NCI-H2171 treated with DMSO at 0.1 percent for 48 hours (cell line): ENCODE measurements around the gene NUP93.
"Not testable (repeated sequence)": the region's sequence is repeated elsewhere in the genome, so short reads cannot be mapped to it uniquely, and the experiment has no call there.

Source experiments
- DNase-seq: peaks from one replicate; lab custom pipeline; 2025; lab: John Stamatoyannopoulos, UW

The NUP93 gene

DNA sequence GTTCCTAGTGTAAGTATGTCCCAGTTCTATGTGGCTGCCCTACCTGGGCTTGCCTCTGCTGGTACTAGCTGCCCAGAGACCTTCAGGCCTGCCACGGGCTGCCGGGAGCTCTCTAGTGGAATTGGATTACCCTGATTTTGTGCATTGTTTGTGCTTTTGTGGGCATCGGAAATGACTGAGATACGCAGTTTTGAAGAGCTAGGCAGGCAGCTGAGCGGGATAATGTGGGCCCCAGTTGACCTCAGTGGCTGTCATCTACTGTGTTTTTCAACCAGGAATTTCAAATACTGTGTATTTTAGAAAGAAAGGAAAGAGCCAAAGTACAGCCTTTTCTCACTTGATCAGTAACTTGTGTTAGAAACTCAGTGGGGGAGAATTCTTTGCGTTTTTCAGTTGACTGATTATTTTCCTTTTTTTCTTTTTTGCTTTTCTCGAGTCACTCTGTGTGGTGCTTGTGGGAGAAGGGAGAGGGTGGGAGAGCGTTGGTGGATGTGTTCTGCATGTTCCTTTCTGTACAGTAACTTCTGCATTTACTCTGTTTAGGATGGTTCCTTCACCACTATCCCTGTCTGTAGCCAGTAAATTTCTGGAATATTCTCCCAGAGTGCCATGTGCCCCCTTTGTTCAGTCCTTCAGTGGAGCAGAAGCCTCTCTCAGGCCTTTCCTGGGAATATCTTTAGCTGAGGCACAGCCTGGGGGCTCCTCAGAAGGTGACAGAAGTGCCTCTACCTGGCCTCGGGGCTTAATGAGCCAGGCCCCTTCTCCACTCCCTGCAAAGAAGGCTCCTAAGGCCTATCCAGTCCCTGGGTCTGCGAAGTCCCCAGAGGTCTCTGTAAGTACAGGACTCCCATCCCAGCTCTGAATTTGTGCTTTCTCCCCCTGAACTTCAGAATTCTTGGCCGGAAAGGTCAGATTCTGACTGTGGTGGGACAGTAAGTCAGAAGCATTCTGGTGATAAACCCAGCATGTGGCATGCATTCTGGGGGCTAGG lies 120.1 kb downstream of the NUP93 start:
- no peak for DNase-seq

DNA sequence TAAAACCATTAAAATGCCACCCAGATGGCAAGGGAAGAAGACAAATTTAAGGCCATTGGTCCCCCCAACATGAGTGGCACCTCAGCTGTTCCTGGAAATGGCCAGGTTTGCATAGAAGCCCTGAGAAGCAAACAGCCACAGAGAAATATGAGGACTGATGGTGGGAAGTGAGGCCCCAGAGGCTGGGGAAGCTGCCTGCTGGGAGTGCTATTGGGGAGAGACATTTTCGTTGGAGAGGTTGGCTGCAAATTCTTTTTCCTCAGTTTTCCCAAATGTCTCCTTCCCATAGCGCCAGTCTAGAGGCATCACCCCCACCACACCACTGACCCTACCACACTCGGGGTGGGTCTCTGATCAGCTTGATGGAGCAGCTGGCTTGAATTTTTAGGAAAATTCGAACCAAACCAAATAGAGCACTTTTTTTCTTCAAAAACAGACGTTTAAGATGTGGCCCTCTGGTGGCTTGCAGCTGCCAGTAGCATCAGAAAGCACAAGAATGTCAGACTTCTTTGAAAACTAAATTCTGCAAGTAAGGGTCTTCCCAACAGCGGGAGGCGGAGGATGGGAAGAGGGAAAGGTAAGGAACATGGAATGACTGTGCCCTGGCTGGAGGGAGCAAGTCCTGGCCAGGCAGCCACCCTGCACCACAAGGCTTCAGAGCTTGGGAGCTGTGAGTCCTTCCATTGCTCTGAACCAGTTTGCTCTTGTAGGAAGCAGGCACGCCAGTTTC lies 121.9 kb downstream of the NUP93 start:
- DNase-seq, result no peak

DNA sequence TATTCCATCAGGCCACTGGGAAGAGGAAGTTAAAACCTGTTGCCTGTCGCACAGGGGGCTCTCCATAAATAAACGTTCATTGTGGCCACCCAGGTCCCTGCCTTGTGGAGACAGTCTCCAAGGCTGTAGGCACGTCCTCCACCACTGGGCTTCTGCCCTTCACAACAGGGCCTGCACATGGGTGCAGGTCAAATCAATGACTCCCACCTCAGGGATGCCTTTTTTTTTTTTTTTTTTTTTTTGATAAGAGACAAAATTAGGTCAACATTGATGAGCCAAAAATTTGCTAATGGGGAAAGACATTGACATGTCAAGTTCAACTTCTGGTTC lies 122.4 kb downstream of the NUP93 start:
- no peak for DNase-seq

DNA sequence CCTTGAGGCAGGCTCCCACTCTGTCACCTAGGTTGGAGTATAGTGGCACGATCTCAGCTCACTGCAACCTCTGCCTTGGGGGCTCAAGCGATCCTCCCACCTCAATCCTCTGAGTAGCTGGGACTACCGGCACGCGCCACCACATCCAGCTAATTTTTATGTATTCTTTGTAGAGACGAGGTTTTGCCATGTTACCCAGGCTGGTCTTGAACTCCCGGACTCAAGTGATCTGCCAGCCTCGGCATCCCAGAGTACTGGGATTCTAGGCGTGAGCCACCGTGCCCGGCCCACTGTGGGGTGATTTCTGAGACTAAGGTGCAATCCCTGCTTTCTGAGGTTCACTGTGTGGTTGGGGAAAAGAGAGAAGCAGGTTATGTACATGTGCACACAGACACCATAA lies 123.0 kb downstream of the NUP93 start:
- no peak for DNase-seq

DNA sequence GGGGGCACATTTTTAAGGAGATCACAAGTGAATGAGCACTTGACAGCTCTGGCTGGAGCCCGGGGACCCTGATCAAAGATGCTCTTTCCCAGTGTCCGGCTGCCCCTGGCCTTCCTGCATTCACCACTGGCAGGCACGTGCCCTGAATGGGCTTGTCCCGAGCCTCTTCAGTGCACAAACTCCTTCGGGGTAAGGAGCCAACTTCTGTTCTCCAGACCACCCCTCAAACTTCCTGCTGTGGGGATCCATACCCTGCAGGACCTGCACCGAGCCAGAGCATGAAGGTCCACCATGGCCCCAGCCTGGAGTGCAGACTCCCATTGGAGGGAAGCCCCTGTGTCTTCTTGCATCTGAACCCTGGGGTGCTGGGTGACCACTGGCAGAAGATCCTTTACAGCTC lies 125.3 kb downstream of the NUP93 start:
- no peak for DNase-seq

DNA sequence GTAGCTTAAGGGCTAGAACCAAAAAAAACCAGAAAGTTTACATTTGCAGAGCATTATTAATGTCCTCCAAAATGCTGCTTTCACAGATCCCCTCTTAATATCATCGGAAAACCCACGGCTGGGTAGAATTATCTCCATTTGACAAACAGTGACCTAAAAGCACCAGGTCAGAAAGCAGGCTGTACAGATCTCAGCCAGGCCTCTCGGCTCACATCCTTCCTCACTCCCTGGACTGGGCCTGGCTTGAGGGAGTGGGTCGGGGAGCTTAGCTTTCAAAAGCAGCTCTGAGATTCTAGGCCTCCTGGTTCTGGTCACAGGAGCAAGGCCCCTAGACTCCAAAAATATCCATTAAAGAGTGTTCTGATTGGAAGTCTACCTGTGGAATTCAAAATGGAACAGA lies 126.0 kb downstream of the NUP93 start:
- no peak for DNase-seq

DNA sequence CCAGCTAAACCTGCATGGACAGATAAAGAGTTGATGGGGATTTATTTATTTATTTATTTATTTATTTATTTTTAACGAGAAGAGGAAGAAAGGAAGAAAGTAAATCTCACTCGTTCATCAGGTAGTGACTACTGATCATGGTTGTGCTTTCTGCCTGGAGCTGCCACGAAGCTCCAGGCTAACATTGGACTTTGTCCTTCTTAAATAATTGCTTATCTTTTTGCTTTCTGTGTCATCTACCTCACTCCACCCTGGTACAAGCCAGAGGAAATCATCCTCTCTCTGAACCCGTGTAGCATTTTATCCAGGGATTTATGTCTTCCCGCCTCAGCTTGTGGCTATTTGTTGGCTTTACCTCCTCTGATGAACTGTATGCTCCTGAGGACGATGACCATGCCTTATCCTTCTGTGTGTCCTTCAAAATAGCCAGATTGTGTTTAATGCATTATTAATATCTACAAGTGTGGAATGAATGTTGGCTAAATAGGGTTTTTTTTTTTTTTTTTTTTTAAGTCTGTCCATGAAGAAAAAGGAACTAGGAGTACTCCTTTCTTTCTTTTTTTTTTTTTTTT lies 127.0 kb downstream of the NUP93 start:
- no peak for DNase-seq

DNA sequence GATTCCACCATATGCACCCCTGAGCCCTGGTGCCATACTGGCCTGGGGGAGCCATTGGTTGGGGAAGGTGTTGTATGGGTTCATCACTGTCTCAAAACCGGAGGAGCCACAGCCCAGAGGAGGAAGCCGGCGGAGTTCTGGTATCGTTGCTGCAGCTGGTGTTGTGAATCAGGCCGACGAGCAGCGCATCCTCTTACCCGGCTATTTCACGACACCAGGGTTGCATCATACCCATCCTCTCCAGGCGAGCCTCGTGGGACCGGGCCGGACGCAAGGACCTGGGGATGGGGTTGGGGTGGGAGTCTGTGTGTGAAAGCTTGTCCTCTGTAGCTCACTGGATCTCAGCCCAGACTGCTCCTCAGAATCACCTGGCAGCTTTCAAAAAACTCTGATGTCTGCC lies 128.4 kb downstream of the NUP93 start:
- no peak for DNase-seq

DNA sequence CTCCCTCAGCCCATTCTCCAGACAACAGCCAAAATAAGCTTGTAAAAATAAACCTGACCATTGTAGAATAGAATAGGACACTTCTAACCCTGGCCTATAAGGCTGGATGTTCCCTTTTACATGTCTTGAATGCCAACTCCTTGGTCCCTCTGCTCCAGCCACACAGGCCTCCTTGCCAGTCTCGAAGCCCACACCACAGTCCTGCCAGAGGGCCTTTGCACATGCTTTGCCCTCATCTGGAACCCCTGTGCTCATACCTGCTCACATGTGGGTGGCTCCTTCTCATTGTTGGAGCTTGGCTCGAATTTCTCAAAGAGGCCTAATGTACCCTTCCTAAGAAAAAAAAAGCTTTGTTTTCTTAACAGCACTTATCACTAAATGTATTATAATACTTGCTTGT lies 129.7 kb downstream of the NUP93 start:
- no peak for DNase-seq

DNA sequence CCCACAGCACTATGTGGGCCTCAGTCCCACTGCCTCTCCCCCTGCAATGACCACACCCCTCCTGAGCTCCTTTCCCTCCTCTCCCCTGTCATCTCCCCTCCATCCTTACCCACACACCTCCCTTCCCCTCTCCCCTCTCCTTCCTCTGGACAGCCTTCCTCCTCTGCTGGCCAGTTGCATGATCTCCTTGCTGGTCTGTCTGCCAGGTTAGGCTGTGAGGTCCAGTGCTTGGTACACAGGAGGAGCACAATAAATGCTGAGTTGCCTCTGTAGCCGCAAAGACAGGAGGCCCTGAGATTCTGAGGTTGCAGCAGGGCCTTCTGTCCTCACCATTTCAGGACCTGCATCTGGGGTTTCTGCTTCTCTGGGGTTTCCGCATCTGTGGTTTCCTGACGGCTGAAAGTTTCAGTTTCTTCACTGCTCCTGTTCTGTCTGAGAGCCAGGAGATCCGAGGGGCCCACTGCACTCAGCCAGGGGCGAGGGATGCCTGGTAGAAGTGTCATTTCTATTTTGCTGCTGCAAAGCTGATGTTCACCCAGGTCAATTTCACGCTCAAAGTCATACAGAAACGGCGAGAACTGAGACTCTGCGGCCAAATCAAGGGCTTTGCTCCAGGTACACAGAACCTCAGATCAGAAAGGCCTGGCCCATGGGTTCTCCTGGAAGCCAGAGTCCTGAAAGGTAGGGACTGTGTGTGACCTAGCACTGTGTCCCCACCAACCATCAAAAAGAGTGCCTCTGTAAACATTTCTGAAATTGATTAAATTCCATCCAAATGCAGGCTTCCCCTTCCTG lies 130.5 kb downstream of the NUP93 start:
- no peak for DNase-seq

DNA sequence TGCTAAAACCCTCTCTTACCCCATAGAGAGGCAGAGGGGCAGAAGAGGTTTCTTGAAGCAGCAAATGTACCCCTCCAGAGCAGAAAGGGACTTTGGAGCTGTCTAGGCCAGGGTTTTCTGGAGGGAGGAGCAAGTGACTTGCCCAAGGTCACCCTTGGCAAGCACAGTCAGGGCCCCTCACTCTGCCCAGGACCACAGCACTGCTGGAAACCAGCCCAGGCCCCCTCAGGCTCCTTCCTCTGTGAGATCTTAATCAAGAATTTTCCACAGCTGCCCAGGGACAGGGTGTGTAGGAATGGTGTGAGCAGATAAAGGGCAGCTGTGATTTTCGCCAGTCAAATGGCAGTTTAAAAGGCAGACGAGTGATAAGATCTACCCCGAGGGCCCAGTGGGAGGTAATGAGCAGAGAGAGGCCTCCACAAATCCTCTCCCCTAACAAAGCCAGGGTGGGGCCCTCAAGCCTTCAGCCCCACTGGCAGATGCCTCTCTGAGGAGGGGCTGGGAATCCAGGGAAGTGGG lies 131.2 kb downstream of the NUP93 start:
- no peak for DNase-seq

DNA sequence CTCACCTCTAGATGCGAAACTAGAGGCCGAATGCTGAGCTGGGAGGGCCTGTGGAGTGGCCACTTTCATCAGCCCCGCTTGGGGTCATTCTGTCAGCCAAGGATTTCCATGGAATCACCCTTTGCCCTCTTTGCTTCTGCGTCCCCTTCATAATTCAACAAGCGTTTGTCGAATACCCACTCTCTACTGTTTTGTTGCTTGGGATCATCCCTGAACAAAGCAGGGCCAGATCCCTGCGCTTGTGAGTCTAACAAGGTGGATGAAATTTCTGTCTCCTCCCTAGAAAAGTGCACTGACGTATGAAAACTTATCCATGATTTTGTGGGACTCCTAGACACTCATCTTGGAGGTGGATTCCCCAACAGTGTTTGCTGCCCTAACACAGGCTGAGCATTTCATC lies 131.8 kb downstream of the NUP93 start:
- DNase-seq, result no peak

DNA sequence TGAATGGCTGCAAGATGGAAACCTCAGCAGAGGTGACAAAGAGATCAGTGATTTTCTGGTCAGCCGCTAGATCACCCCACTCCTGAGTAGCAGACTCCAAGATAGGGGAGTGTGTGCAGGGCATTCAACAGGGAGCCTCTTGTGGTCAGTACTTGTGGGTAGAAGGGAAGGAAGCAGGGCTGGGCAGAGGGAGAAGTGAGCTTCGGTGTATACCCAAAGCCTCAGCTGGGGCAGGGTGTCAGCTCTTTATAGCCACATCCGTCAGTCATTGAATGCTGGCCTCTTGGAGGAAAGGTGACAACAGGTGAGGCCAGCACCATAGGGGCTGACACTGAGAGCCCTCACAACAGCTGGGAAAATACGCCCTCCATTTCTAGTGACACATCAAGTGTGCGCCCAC lies 132.8 kb downstream of the NUP93 start:
- no peak for DNase-seq

DNA sequence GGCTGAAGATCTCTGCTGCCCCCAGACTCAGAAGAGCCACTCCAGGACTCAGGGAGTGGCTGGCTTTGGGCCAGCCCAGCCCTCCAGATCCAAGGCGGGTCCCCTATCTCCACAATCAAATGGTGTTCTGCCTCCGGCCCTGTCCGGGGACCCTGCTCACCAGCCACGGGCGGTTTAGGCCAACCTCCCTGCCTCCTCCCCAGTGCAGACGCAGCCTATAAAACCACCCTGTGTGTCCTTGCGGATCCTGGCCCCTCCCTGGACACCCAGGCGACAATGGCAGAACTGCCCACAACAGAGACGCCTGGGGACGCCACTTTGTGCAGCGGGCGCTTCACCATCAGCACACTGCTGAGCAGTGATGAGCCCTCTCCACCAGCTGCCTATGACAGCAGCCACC lies 135.0 kb downstream of the NUP93 start, which contains the start of gene SLC12A3:
Gene SLC12A3 (plus strand): TSS at position 248 of the 400 bp plus-strand sequence. CDS start 29 bp downstream, at position 277.
- DNase-seq, result no peak

DNA sequence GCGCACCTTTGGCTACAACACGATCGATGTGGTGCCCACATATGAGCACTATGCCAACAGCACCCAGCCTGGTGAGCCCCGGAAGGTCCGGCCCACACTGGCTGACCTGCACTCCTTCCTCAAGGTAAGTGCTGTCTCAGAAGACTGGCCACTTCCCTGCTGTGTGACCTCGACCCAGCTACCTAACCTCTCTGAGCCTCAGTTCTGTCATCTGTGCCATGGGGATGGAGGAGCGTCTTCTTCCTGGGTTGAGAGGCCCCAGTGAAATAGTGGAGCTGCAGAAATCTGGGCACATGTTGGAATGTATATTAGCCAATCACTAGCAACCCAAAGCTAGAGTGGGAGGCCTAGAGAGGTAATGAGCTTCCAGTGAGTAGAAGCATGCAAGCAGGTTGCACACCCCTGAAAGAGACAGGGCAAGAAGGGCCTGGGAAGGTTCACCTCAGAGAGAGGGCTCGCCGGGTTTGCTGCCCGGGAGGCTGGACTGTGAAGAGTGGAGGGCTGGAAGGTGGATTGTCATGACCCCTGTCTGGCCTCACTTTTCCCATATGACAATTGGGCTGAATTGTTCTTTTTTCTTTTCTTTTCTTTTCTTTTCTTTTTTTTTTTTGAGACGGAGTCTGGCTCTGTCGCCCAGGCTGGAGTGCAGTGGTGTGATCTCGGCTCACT lies 135.6 kb downstream of the NUP93 start:
- no peak for DNase-seq

DNA sequence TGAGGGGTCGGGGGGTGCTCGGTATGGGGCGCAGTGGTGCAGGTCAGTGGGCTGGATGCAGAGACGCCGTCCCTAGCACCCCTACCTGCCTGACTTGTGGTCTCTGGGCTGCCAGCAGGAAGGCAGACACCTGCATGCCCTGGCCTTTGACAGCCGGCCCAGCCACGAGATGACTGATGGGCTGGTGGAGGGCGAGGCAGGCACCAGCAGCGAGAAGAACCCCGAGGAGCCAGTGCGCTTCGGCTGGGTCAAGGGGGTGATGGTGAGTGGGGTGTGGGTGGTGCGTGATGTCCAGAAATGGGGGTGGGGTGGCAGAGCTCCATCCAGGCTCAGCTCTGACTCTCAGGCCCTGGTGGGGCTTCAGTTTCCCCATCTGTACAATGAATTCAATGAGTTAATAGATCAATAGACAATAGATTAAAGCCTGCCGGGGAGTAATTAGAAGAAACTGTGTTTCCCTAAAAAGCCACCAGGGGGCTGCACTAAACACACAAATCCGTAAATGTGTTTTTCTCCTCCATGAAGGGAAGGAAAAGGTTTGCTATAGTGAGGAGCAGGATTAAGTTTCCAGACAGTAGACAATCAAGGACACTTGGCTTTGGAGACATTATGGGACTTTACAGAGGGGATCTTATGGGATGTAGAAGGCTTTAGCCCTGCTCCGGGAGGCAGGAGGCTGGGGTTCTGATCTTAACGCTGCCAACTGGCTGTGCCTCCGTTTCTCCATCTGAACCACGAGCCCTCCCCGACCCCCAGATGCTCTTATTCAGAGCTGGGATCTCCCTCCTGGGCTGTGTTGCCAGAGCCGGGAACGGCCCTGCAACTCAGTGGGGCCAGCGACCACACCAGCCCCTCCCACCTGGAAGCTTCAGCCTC lies 137.3 kb downstream of the NUP93 start:
- DNase-seq, result peak; percentile 58

DNA sequence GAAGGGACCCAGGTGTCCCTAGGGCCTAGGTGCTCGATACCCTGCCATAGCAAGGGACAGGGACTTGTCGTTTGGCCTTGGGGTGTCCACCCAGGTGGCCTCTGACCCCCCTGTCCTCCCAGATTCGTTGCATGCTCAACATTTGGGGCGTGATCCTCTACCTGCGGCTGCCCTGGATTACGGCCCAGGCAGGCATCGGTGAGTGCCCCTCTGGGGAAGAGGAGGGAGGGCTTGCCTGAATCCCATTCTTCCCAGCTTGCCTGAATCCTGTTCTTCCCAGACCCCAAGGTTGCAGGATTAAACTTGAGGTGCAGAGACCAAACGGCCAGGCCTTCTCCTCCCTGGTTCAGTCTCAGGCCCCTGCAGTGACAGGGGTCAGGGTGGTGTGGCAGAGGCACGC lies 138.2 kb downstream of the NUP93 start:
- DNase-seq, result no peak

DNA sequence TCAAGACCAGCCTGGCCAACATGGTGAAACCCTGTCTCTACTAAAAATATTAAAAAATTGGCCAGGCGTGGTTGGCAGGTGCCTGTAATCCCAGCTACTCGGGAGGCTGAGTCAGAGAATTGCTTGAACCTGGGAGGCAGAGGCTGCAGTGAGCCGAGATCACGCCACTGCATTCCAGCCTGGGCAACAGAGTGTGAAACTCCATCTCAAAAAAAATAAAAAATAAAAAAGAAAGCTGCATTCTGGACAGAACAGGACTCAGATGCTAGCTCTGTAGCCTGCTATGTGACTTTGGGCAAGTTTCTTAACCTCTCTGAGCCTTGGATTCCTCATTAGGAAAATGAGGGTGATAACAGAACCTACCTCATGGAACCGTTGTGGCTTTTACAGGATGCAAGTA lies 138.8 kb downstream of the NUP93 start:
- not testable (repeated sequence) for DNase-seq

DNA sequence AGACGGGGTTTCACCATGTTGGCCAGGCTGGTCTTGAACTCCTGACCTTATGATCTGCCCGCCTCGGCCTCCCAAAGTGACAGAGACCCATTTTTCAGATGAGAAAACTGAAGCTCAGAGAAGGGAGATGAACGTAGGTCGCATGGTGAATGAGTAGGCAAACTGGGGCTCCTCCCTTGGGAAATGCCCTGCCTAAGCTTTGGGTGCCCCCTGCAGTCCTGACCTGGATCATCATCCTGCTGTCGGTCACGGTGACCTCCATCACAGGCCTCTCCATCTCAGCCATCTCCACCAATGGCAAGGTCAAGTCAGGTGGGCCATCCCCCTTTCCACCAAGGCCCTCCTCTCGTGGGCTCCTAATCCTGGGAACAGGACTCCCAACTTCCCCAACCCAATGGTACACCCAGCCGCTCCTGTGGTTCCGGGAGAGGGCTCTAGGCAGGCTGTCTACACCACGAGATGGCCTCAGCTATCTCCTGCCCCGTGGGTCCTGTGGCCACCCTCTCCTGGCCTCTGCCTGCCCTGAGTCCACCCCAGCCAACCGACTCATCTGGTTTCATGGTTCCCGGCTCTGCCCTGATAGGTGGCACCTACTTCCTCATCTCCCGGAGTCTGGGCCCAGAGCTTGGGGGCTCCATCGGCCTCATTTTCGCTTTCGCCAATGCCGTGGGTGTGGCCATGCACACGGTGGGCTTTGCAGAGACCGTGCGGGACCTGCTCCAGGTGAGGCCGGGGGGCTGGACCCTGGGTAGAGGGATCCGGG lies 139.8 kb downstream of the NUP93 start:
- no peak for DNase-seq
